HepG2 (cell line): Measurements from ENCODE around the gene KCNK2. TPM values are rescaled to one million over a fixed set of nuclear protein-coding genes. Genes with fewer than 3 reads are reported as not detected.

Source experiments
- ATAC-seq: fragments of 200-7000 bp; cut with Tn5 transposase; 3 replicates; pipeline ENCODE4 v1.9.1; 2020; ENCODE audit warnings: mild to moderate bottlenecking, moderate library complexity
- BruUV-seq: library from RNA; stranded (reverse); fragments of 400-500 nt; replicated peaks from 2 replicates; lab custom pipeline; 2021; lab: Mats Ljungman, UMichigan
- CTCF ChIA-PET: fragments of 300-600 bp; formaldehyde crosslinking; extraction: SDS; loops from one replicate; lab custom pipeline; 2021; ENCODE audit warnings: low total read pairs, inconsistent platforms, low intra/inter-chr PET ratio; lab: Yijun Ruan, JAX
- POLR2A ChIA-PET: fragments of 350-600 bp; sonication (Branson Sonifier 250); formaldehyde crosslinking; loops from one replicate; lab custom pipeline; 2020; ENCODE audit warnings: antibody characterized with exemption, inconsistent platforms; lab: Yijun Ruan, JAX
- DNase-seq: peaks from one replicate; pipeline ENCODE4 v3.0.0-alpha.2; 2015; ENCODE audit warnings: low spot score
- FAIRE-seq: peaks from 3 replicates; lab custom pipeline; 2011; peaks lifted over from hg19 to GRCh38; lab: Jason Lieb, UNC
- H2AFZ ChIP-seq: one replicate; pipeline ENCODE4 v1.6.1; 2011; ENCODE audit warnings: low read length, inconsistent platforms
- H3K27ac ChIP-seq: fragments of 300-600 bp; 3 replicates; pipeline ENCODE4 v1.8.0; 2011; ENCODE audit warnings: mixed run types, mild to moderate bottlenecking, mixed read lengths, low read length, inconsistent platforms; ENCODE audit not compliant: insufficient read depth; ENCODE audit errors: extremely low read length
- H3K27me3 ChIP-seq, 2 experiments: fragments of 200-600 bp in 1 of 2; 2 replicates in 1 of 2; 3 replicates in 1 of 2; pipeline versions ENCODE4 v1.6.0 to v1.8.0; 2011; ENCODE audit warnings: low read length in 2 of 2, mild to moderate bottlenecking in 2 of 2, moderate library complexity in 2 of 2, inconsistent platforms in 1 of 2; ENCODE audit not compliant: insufficient read depth in 2 of 2, control insufficient read depth in 1 of 2
- H3K36me3 ChIP-seq, 2 experiments: fragments of 200-600 bp in 1 of 2; replicated peaks in 1 of 2; 2 replicates in 1 of 2; 3 replicates in 1 of 2; pipeline versions ENCODE4 v1.5.1 to v1.8.0; 2011; ENCODE audit warnings: low read length in 2 of 2, inconsistent platforms in 1 of 2; ENCODE audit not compliant: insufficient read depth in 2 of 2, control insufficient read depth in 1 of 2
- H3K4me1 ChIP-seq: 2 replicates; pipeline ENCODE4 v1.5.1; 2012; ENCODE audit warnings: low read length, inconsistent platforms; ENCODE audit not compliant: insufficient read depth
- H3K4me2 ChIP-seq: 2 replicates; pipeline ENCODE4 v1.6.0; 2011; ENCODE audit warnings: low read depth, low read length, inconsistent platforms
- H3K4me3 ChIP-seq, 3 experiments: fragments of 200-600 bp in 1 of 3; sonication (generic), shearing (Covaris generic) in 1 of 3; replicated peaks in 1 of 3; 2 replicates each; pipeline ENCODE4 v1.5.1; 2011 to 2016; ENCODE audit warnings: low read length in 3 of 3, inconsistent platforms in 2 of 3, low read depth in 2 of 3, mild to moderate bottlenecking in 2 of 3, control low read depth in 1 of 3, mixed read lengths in 1 of 3; ENCODE audit not compliant: insufficient read depth in 1 of 3
- H3K79me2 ChIP-seq: one replicate; pipeline ENCODE4 v1.6.1; 2011; ENCODE audit warnings: low read length, inconsistent platforms; ENCODE audit not compliant: insufficient read depth
- H3K9ac ChIP-seq: 2 replicates; pipeline ENCODE4 v1.6.0; 2011; ENCODE audit warnings: mild to moderate bottlenecking, low read depth, low read length, inconsistent platforms; ENCODE audit not compliant: insufficient read depth
- H3K9me3 ChIP-seq: 2 replicates; pipeline ENCODE4 v1.5.1; 2012; ENCODE audit warnings: mild to moderate bottlenecking, low read length
- H4K20me1 ChIP-seq: 2 replicates; pipeline ENCODE4 v1.6.0; 2011; ENCODE audit warnings: inconsistent platforms, mild to moderate bottlenecking, low read length, moderate library complexity; ENCODE audit not compliant: insufficient read depth
- MED13 ChIP-seq: sonication (generic); formaldehyde crosslinking; IDR thresholded peaks from 2 replicates; pipeline ENCODE4 v1.5.0; 2020; ENCODE audit warnings: missing genetic modification reagents
- MTF1 ChIP-seq: sonication (generic); formaldehyde crosslinking; IDR thresholded peaks from 2 replicates; pipeline ENCODE4 v1.5.0; 2020; ENCODE audit warnings: missing genetic modification reagents
- NPAS2 ChIP-seq: sonication (generic); formaldehyde crosslinking; IDR thresholded peaks from 2 replicates; pipeline ENCODE4 v1.8.0; 2022; ENCODE audit warnings: mild to moderate bottlenecking, missing genetic modification reagents, borderline replicate concordance
- SCMH1 ChIP-seq: sonication (generic); formaldehyde crosslinking; IDR thresholded peaks from 2 replicates; pipeline ENCODE4 v1.9.0; 2021; ENCODE audit warnings: missing genetic modification reagents, mild to moderate bottlenecking, borderline replicate concordance
- SMAD9 ChIP-seq: sonication (generic); formaldehyde crosslinking; IDR thresholded peaks from 2 replicates; pipeline ENCODE4 v1.5.1; 2020; ENCODE audit warnings: mild to moderate bottlenecking, missing genetic modification reagents
- ZBTB49 ChIP-seq: sonication (generic); formaldehyde crosslinking; IDR thresholded peaks from 2 replicates; pipeline ENCODE4 v1.4.0; 2020; ENCODE audit warnings: missing genetic modification reagents, borderline replicate concordance
- ZHX1 ChIP-seq: sonication (generic); formaldehyde crosslinking; IDR thresholded peaks from 2 replicates; pipeline ENCODE4 v1.8.1; 2022; ENCODE audit warnings: low read depth, mild to moderate bottlenecking, missing genetic modification reagents
- ZNF354B ChIP-seq: sonication (generic); formaldehyde crosslinking; IDR thresholded peaks from 2 replicates; pipeline ENCODE4 v1.8.0; 2022; ENCODE audit warnings: mild to moderate bottlenecking, missing genetic modification reagents
- WGBS: methylation state at CpG from one replicate; pipeline ENCODE4 v1.1.6; 2017; ENCODE audit warnings: low lambda C conversion rate; 5-methylcytosine and 5-hydroxymethylcytosine counted together
- in situ Hi-C: cut with HindIII; loops from 2 replicates; pipeline ENCODE4 v1.10.0; 2017; ENCODE audit warnings: low pct_unique_long_range_greater_than_20kb; ENCODE audit not compliant: extremely low pct_ligation_motif_present
- intact Hi-C: fragments of 100-400 bp; cut with micrococcal nuclease; formaldehyde crosslinking; loops from one replicate; pipeline ENCODE4 v1.10.0; 2022; ENCODE audit not compliant: unreplicated experiment
- polyA plus RNA-seq, 8 experiments: library from polyadenylated mRNA; depleted of rRNA in 3 of 8; stranded (reverse) in 7 of 8; unstranded in 1 of 8; fragments of >200 nt; fragmentation: Illumina TruSeq in 4 of 8; extraction: Trizol in 4 of 8; gene quantifications; 2 replicates each; pipeline versions ENCODE4 v1.2.1 to v1.2.3, GENCODE V29; 2011 to 2016; ENCODE audit warnings: low read depth in 4 of 8, missing spikeins in 1 of 8, mixed read lengths in 1 of 8; ENCODE audit not compliant: insufficient read depth in 1 of 8
- total RNA-seq, 5 experiments: library from RNA; depleted of rRNA; stranded (reverse); fragments of >200 nt; fragmentation: Illumina TruSeq; extraction: Trizol; gene quantifications; 2 replicates each; pipeline ENCODE4 v1.2.3, GENCODE V29; 2016; ENCODE audit warnings: low read depth in 1 of 5

KCNK2 gene
- total and polyA plus RNA-seq, 2 of the 13 experiments (the other 11 are each of a cell fraction or from before 2014, with no cell fraction given) = not detected

- no peak overlapping the region for H3K9ac ChIP-seq
- no peak overlapping the region for H2AFZ ChIP-seq
- H3K9me3 ChIP-seq = no peaks in the 10 kb centered on the region
- no peaks in the 10 kb centered on the region for H3K79me2 ChIP-seq
- H3K4me3 ChIP-seq = no peak overlapping the region
- no peak overlapping the region for H3K27ac ChIP-seq
- in situ Hi-C loops = no loop called here
- TF ChIP-seq ZBTB49 (CRISPR knock-in tag) (no peak), SMAD9 (no peak), NPAS2 (CRISPR knock-in tag) (no peak), ZNF354B (no peak), SCMH1 (CRISPR knock-in tag) (no peak), MED13 (no peak), ZHX1 (CRISPR knock-in tag) (no peak), MTF1 (CRISPR knock-in tag) (no peak)
- POLR2A ChIA-PET = no interaction called here
- WGBS = 0% methylated on average over 2 of the region's 2 CpGs
- FAIRE-seq = no peak
- H4K20me1 ChIP-seq = no peaks in the 10 kb centered on the region
- H3K4me2 ChIP-seq = no peak overlapping the region
- no peaks in the 10 kb centered on the region for H3K36me3 ChIP-seq
- intact Hi-C loops = no loop called here
- H3K27me3 ChIP-seq = peaks cover 2 to 29% of the 10 kb centered on the region in 2 experiments; a peak in 3 of 5 replicates
- CTCF ChIA-PET = no interaction called here
- no TSS peak for BruUV-seq
- no peak for ATAC-seq
- no peaks in the 10 kb centered on the region for H3K4me1 ChIP-seq
- no peak for DNase-seq
Measured at GRCh38 chr1:215079456-215079855, 3.1 kb upstream of the KCNK2 start.
